Heart left ventricle (tissue), 16 donors: ENCODE measurements around the gene HSF5. TPM values are rescaled to one million over a fixed set of nuclear protein-coding genes. Genes with fewer than 3 reads are reported as not detected.
A peak's percentile ranks its signal among the peaks of the same experiment; 100 is the strongest.

Source experiments
- ATAC-seq, 4 donors: fragments of 200-7000 bp; cut with Tn5 transposase; one replicate each; pipeline ENCODE4 v1.9.1; 2020 to 2022; ENCODE audit warnings: moderate library complexity in 4 of 4, mild to moderate bottlenecking in 3 of 4, moderate number of reproducible peaks in 1 of 4
- DNase-seq, 5 donors: peaks; one replicate each; pipeline ENCODE4 v3.0.0-alpha.2; 2020
- H3K27ac ChIP-seq, 12 donors: fragments of 200-600 bp; sonication (generic) in 4 of 12; one replicate each; pipeline versions ENCODE4 v1.5.0 to v1.8.0; 2016 to 2022; ENCODE audit warnings: mild to moderate bottlenecking in 2 of 12
- H3K27me3 ChIP-seq, 9 donors: fragments of 200-600 bp; sonication (generic) in 2 of 9; one replicate each; pipeline versions ENCODE4 v1.5.1 to v1.8.0; 2016 to 2022; ENCODE audit warnings: mild to moderate bottlenecking in 3 of 9
- H3K36me3 ChIP-seq, 9 donors: fragments of 200-600 bp; sonication (generic) in 2 of 9; one replicate each; pipeline versions ENCODE4 v1.5.0 to v1.8.0; 2018 to 2022; ENCODE audit warnings: mild to moderate bottlenecking in 2 of 9
- H3K4me1 ChIP-seq, 12 donors: fragments of 200-600 bp; sonication (generic) in 4 of 12; one replicate each; pipeline versions ENCODE4 v1.5.0 to v1.8.0; 2016 to 2022; ENCODE audit warnings: mild to moderate bottlenecking in 3 of 12
- H3K4me3 ChIP-seq, 12 donors: fragments of 200-600 bp; sonication (generic) in 4 of 12; one replicate each; pipeline versions ENCODE4 v1.5.0 to v1.8.0; 2017 to 2022; ENCODE audit warnings: mild to moderate bottlenecking in 9 of 12, moderate library complexity in 4 of 12
- H3K9me3 ChIP-seq, 12 donors: fragments of 200-600 bp; sonication (generic) in 4 of 12; one replicate each; pipeline versions ENCODE4 v1.5.0 to v1.8.0; 2016 to 2022; ENCODE audit warnings: mild to moderate bottlenecking in 1 of 12
- POLR2A ChIP-seq, 2 donors: fragments of 450-650 bp; IDR thresholded peaks; one replicate each; pipeline ENCODE4 v1.6.1; 2017; ENCODE audit warnings: antibody characterized with exemption in 2 of 2, mild to moderate bottlenecking in 2 of 2, moderate library complexity in 2 of 2
- WGBS, 4 donors: extraction: QIAGEN DNeasy Blood & Tissue Kit in 2 of 4; methylation state at CpG; one replicate each; pipeline versions ENCODE4 v1.1.5 to v1.1.7; 2013 to 2018; 5-methylcytosine and 5-hydroxymethylcytosine counted together
- intact Hi-C, 10 donors: fragments of 100-400 bp; cut with DNase I; formaldehyde crosslinking; loops; one replicate each; pipeline versions ENCODE4 v1.11.1 to v1.14.2; 2022
- polyA plus RNA-seq, 2 donors: library from polyadenylated mRNA; stranded (reverse); fragments of 200-250 nt; gene quantifications; one replicate each; pipeline ENCODE4 v1.2.3, GENCODE V29; 2013
- total RNA-seq, 9 donors: library from RNA; depleted of rRNA in 2 of 9; stranded (reverse); fragments of >200 nt in 2 of 9; fragmentation: NEBNext Ultra II Directional in 3 of 9; extraction: Animal tissue kit (Norgen Biotek cat#: 25700) in 3 of 9; gene quantifications; one replicate each; pipeline versions ENCODE4 v1.1.0 to v1.2.4, GENCODE V29; 2016 to 2023
- TF ChIP-seq, protein P1 (sequence below), 12 donors: fragments of 200-600 bp; sonication (generic) in 4 of 12; IDR thresholded peaks; one replicate each; pipeline versions ENCODE4 v1.5.0 to v1.8.0; 2018 to 2022; ENCODE audit warnings: antibody characterized with exemption in 12 of 12, mild to moderate bottlenecking in 5 of 12
- donor health status: ischemic (EF 13 %, LVEDD 7.1; RV severe dilation, severe dysfunction).
- donor health status: healthy with polysubstance abuse.
- donor health status: DM: no; HTN: yes; CAD: no.
- donor health status: DM: no; HTN: no; CAD: no.
- donor health status: ischemic (EF 25% LVEDD 6.9; RV normal size, moderate dysfunction).
- donor health status: ischemic (EF 25% LVEDD 5.7; RV mildly dilated, moderate dysfunction).
- donor health status: healthy.
- donor health status: DM: yes; HTN: yes; CAD: no.
- donor health status: ischemic (EF 35%, LVEDD 5.7; RV mildly dilated, moderate dysfunction).
- donor health status: nonischemic (EF 11% LVEDD 7.7; RV severe dilation, severe dysfunction).
- donor health status: DM: yes; HTN: yes; CAD: no.
- donor health status: PGD.
- donor health status: ischemic (EF 29% LVEDD 5.4; RV normal size, mild dysfunction).
- donor health status: nonischemic (EF 23%, LVEDD 6.1; RV moderate dilation, normal function).

Gene HSF5
- total and polyA plus RNA-seq, 11 donors = 0.06 to 0.19 TPM; not detected in 9

DNA sequence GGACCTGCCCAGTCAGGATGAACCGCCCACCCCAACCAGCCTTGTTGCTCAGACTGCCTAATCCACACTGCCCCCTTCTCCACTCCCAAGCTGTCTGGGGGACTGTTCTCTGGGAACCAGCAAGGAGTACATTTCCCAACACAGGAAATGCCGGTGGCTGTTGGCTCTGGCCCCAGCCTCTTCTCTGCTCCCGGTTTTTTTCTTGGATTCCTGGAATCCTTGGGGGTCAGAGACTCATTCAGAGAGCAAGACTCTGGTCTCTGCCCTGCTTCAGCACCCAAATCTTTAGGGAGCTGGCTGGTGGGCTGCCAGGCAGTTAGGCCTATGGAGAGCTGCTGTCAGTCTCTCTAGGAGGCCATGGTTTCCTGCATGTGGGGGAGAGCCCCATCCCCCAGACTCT, 37.0 kb upstream of the HSF5 start:
- Histone ChIP-seq H3K4me1 (peaks cover 9 to 70% (median 54%) of the 10 kb centered on the region in 12 donors), H3K4me3 (peak overlapping the region in 3 of 12 donors; percentile 3 to 24 (median 15)), H3K27me3 (no peaks in the 10 kb centered on the region), H3K36me3 (peaks cover 0 to 34% (median 4%) of the 10 kb centered on the region in 9 donors), H3K27ac (peak overlapping the region; percentile 35 to 82 (median 67)), H3K9me3 (no peaks in the 10 kb centered on the region)
- ATAC-seq = peak; percentile 33 to 68 (median 60)
- TF ChIP-seq, protein P1, sequence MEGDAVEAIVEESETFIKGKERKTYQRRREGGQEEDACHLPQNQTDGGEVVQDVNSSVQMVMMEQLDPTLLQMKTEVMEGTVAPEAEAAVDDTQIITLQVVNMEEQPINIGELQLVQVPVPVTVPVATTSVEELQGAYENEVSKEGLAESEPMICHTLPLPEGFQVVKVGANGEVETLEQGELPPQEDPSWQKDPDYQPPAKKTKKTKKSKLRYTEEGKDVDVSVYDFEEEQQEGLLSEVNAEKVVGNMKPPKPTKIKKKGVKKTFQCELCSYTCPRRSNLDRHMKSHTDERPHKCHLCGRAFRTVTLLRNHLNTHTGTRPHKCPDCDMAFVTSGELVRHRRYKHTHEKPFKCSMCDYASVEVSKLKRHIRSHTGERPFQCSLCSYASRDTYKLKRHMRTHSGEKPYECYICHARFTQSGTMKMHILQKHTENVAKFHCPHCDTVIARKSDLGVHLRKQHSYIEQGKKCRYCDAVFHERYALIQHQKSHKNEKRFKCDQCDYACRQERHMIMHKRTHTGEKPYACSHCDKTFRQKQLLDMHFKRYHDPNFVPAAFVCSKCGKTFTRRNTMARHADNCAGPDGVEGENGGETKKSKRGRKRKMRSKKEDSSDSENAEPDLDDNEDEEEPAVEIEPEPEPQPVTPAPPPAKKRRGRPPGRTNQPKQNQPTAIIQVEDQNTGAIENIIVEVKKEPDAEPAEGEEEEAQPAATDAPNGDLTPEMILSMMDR (IDR thresholded peaks at IDR 0.05) = no peak
- TF ChIP-seq POLR2A (IDR thresholded peaks at IDR 0.05) = no peak
- intact Hi-C loops = loop anchor here in 2 of 10 donors (10.0 kb wide), 4 partner anchors 50 to 180 kb away; no protein-coding TSS in a partner anchor
- peak in 4 of 5 donors; percentile 52 to 76 (median 72) for DNase-seq
- 32 to 46% (median 41%) methylated on average over 3 of the region's 3 CpGs for WGBS, 4 donors

DNA sequence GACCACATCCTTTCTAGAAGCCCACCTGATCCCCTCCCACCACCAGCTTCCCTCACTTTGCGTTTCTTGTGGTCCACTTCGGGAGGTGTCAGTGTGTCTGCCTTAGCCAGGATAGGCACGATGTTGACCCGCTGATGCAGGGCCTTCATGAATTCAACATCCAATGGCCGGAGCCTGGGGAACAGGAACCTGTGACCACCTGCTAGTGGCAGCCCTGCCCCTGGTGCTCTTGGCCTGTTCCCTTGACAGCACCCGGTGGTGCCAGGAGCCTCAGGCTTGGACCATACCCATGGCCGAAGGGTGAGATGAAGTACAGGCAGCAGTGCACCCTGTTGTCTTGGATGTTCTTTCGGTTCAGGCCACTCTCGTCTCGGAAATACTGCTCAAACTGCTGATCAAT, 33.5 kb upstream of the HSF5 start:
- Histone ChIP-seq H3K4me1 (peaks cover 4 to 54% (median 40%) of the 10 kb centered on the region in 12 donors), H3K27me3 (no peaks in the 10 kb centered on the region), H3K27ac (peak overlapping the region in 2 of 12 donors; percentile 97 to 98), H3K9me3 (no peaks in the 10 kb centered on the region), H3K36me3 (peaks cover 0 to 34% (median 4%) of the 10 kb centered on the region in 9 donors), H3K4me3 (no peak overlapping the region)
- WGBS, 4 donors = 86 to 97% (median 95%) methylated on average over 10 of the region's 10 CpGs
- DNase-seq = no peak
- intact Hi-C loops = loop anchor here in 3 of 10 donors (5.0 to 10.0 kb wide), 7 partner anchors 53 to 486 kb away; no protein-coding TSS in a partner anchor
- no peak for ATAC-seq
- TF ChIP-seq, protein P1 (IDR thresholded peaks at IDR 0.05) = no peak

DNA sequence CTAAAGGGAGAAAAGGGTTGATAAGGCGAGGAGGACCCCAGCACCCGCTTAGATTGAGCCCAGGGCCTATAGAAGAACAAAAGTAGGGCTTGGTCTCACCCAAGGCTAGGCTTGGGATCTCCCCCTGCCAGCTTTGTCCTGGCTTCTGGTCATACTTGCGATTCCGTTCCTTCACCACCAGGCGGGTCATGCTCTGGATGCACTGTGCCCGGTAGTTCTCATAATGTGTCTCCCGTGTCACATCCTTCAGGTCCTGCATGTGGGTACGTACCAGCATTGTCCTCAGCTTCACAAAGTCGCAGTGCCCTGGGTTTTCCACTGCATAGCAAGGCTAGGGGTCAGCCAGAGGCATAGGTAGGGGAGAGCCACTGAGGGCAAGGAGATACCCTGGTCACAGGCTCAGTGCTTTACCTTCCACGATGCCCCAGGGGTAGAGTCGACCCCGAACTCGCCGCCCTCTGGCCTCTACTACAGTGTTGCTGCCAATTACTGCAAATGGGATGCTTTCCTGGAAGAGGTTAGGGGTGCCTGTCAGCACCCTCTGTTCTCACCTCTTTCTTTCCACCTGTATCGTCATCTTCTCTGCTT, 32.7 kb upstream of the HSF5 start:
- no peak for ATAC-seq
- Histone ChIP-seq H3K4me1 (peaks cover 5 to 55% (median 41%) of the 10 kb centered on the region in 12 donors), H3K9me3 (no peaks in the 10 kb centered on the region), H3K4me3 (no peak overlapping the region), H3K27ac (peak overlapping the region in 10 of 12 donors; percentile 15 to 98 (median 96)), H3K27me3 (no peaks in the 10 kb centered on the region), H3K36me3 (peaks cover 0 to 40% (median 5%) of the 10 kb centered on the region in 9 donors)
- DNase-seq = no peak
- WGBS, 4 donors = 66 to 80% (median 71%) methylated on average over 14 to 15 of the region's 15 CpGs
- intact Hi-C loops = loop anchor here in 3 of 10 donors (5.0 to 10.0 kb wide), 7 partner anchors 54 to 486 kb away; no protein-coding TSS in a partner anchor
- TF ChIP-seq, protein P1 (IDR thresholded peaks at IDR 0.05) = peak in 8 of 12 donors; percentile 12 to 43 (median 24)
- no peak for TF ChIP-seq POLR2A (IDR thresholded peaks at IDR 0.05)

DNA sequence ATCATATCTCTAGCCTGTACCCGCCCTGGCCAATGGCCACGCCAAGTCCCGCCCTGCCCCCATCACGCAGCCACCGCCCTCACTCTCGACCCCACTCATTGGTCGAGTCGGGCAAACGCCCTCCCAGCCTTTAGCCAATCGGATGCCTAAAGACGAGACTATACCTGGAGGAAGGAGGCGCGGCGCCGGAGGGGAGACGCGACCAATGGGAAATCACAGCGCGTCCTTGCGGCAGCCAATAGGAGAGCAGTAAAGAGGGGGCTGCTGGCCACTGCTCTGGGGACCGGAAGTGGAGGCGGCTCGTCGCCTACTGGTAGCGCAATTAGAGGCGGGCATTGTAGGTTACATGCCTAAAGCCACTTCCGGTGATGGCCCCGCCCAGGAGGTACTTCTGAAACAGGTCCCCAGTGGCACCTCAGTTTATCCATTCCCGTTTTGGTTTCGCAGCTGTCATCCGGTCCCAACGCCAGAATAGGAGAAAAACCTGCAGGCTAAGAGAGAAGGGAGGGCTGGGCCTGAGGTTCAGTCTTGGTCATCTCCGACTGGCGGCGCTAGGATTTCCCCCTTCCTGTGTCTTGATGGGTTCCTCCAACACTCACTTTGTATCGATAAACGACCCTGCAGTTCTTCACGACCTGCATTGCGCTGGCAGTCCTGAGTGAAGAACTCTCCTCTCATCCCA, 29.9 kb upstream of the HSF5 start:
- 0 to 1% (median 0%) methylated on average over 31 to 39 of the region's 39 CpGs for WGBS, 4 donors
- H3K36me3 ChIP-seq = peaks cover 0 to 31% (median 3%) of the 10 kb centered on the region in 9 donors
- peak overlapping the region; percentile 92 to 99 (median 97) for H3K27ac ChIP-seq
- H3K9me3 ChIP-seq = no peaks in the 10 kb centered on the region
- peak overlapping the region; percentile 66 to 97 (median 76) for H3K4me3 ChIP-seq
- TF ChIP-seq POLR2A (IDR thresholded peaks at IDR 0.05) = peak in 1 of 2 donors; percentile 52
- TF ChIP-seq, protein P1 (IDR thresholded peaks at IDR 0.05) = no peak
- ATAC-seq = peak; percentile 89 to 94 (median 93)
- H3K27me3 ChIP-seq = no peaks in the 10 kb centered on the region
- peak; percentile 100 for DNase-seq
- H3K4me1 ChIP-seq = peaks cover 5 to 65% (median 41%) of the 10 kb centered on the region in 12 donors
- intact Hi-C loops = loop anchor here in 9 of 10 donors (1.0 to 10.0 kb wide), 18 partner anchors 59 to 639 kb away; partner anchors contain the start of genes RAD51C (in 6 of the 9), TEX14 (in 6 of the 9), PRR11 (in 1 of the 9) and SKA2 (in 1 of the 9)
